Tongue (tissue), 2 donors: ENCODE data around the gene ANKRD40CL. TPM values are rescaled to one million over a fixed set of nuclear protein-coding genes. Genes with fewer than 3 reads are reported as not detected.

Experiments used
- DNase-seq: peaks from one replicate; pipeline ENCODE4 v3.0.0-alpha.2; 2015
- total RNA-seq: library from RNA; depleted of rRNA; stranded (reverse); fragments of >200 nt; gene quantifications from one replicate; pipeline ENCODE4 v1.2.3, GENCODE V29; 2014

ANKRD40CL gene
- total RNA-seq, 1 donor from 2014 or later = not detected

- DNase-seq = no peak
Measured at GRCh38 chr17:50787106-50787505, 19.8 kb upstream of the ANKRD40CL start.

GRCh38 chr17:50785946-50786570, 18.7 kb upstream of the ANKRD40CL start:
- peak; percentile 87 for DNase-seq

GRCh38 chr17:50785126-50785525, 17.8 kb upstream of the ANKRD40CL start:
- DNase-seq = no peak

GRCh38 chr17:50783905-50784304, 16.6 kb upstream of the ANKRD40CL start:
- no peak for DNase-seq

GRCh38 chr17:50783193-50783660, 15.9 kb upstream of the ANKRD40CL start:
- peak; percentile 91 for DNase-seq

- DNase-seq = no peak
Measured at GRCh38 chr17:50781167-50781566, 13.8 kb upstream of the ANKRD40CL start.

- no peak for DNase-seq
Measured at GRCh38 chr17:50779747-50780353, 12.5 kb upstream of the ANKRD40CL start.

- no peak for DNase-seq
Measured at GRCh38 chr17:50778988-50779387, 11.7 kb upstream of the ANKRD40CL start.

GRCh38 chr17:50778471-50778870, 11.2 kb upstream of the ANKRD40CL start:
- DNase-seq = no peak

GRCh38 chr17:50775926-50776325, 8.6 kb upstream of the ANKRD40CL start:
- no peak for DNase-seq

GRCh38 chr17:50774225-50774803, 7.0 kb upstream of the ANKRD40CL start:
- no peak for DNase-seq

GRCh38 chr17:50771991-50772785, 4.9 kb upstream of the ANKRD40CL start:
- no peak for DNase-seq

- DNase-seq = no peak
Measured at GRCh38 chr17:50770346-50770745, 3.0 kb upstream of the ANKRD40CL start.

- no peak for DNase-seq
Measured at GRCh38 chr17:50769884-50770283, 2.6 kb upstream of the ANKRD40CL start.

- no peak for DNase-seq
Measured at GRCh38 chr17:50768346-50768761, 1.0 kb upstream of the ANKRD40CL start.

GRCh38 chr17:50767030-50767429, 288 bp downstream of the ANKRD40CL start:
- no peak for DNase-seq

- no peak for DNase-seq
Measured at GRCh38 chr17:50766222-50767023, 895 bp downstream of the ANKRD40CL start.

- no peak for DNase-seq
Measured at GRCh38 chr17:50765454-50766221, 1.7 kb downstream of the ANKRD40CL start.

GRCh38 chr17:50764734-50765149, 2.6 kb downstream of the ANKRD40CL start:
- no peak for DNase-seq

GRCh38 chr17:50763716-50764475, 3.4 kb downstream of the ANKRD40CL start:
- no peak for DNase-seq
